ENCODE measurements around the gene SPIN2B. TPM values are rescaled to one million over a fixed set of nuclear protein-coding genes. Genes with fewer than 3 reads are reported as not detected.

Gene SPIN2B
- total and polyA plus RNA-seq, 9 of the 15 experiments (the other 6 are each of a cell fraction or from before 2014, with no cell fraction given), result 6.2 to 23.7 (median 15.2) TPM

- WGBS (ENCODE audit: insufficient coverage, low coverage, missing lambda C conversion rate), result 26% methylated on average over 3 of the region's 4 CpGs
- ATAC-seq, result peak; percentile 20; the same call in 2 of the 3 replicates
- BruUV-seq (replicated peaks), result no TSS peak
- no peaks in the 10 kb centered on the region for H4K20me1 ChIP-seq (replicated peaks; ENCODE audit: control insufficient read depth, insufficient read depth, low read length)
- H3K4me1 ChIP-seq (replicated peaks in 1 of 2; ENCODE audit: control insufficient read depth in 2 of 2, insufficient read depth in 2 of 2, low read length in 2 of 2), result peaks cover 3 to 6% of the 10 kb centered on the region in 2 experiments; a peak in 4 of 5 replicates
- H3K79me2 ChIP-seq (ENCODE audit: control insufficient read depth, insufficient read depth, low read length), result no peaks in the 10 kb centered on the region
- no peaks in the 10 kb centered on the region for H3K36me3 ChIP-seq (ENCODE audit: control insufficient read depth, insufficient read depth, low read length)
- peak overlapping the region; percentile 48; the same call in 1 of the 3 replicates for H3K27ac ChIP-seq (ENCODE audit: extremely low read depth, low read depth, low read length)
- no peaks in the 10 kb centered on the region for H3K27me3 ChIP-seq (ENCODE audit: control insufficient read depth in 2 of 2, insufficient read depth in 2 of 2, low read length in 2 of 2)
- H3K4me2 ChIP-seq (ENCODE audit: insufficient read depth, low read length), result no peak overlapping the region
- H3K4me3 ChIP-seq, result no peak overlapping the region
- TF ChIP-seq CHD1 (IDR thresholded peaks at IDR 0.05; ENCODE audit: low read length) (no peak), ZBTB12 (CRISPR knock-in tag; IDR thresholded peaks at IDR 0.05) (no peak), PBX2 (CRISPR knock-in tag; IDR thresholded peaks at IDR 0.05; ENCODE audit: low read depth) (no peak), PBX2 (tag; conservative IDR thresholded peaks at IDR 0.05; ENCODE audit: low read depth) (0 out of 2 replicates have a peak, but pooled peaks have one; percentile 18), SAP30 (IDR thresholded peaks at IDR 0.05; ENCODE audit: borderline replicate concordance, insufficient read depth, low read depth, low read length, poor library complexity, severe bottlenecking) (no peak), SNAPC5 (CRISPR knock-in tag; IDR thresholded peaks at IDR 0.05) (no peak)
- ChIA-PET CTCF (ENCODE audit: low intra/inter-chr PET ratio) (no interaction called here), POLR2A (interaction anchor here (0.7 kb wide), 1 partner anchor 16 kb away, joined by 3 read pairs; no protein-coding TSS in a partner anchor)
- H3K9me3 ChIP-seq (replicated peaks; ENCODE audit: control insufficient read depth, insufficient read depth, low read depth, low read length), result no peaks in the 10 kb centered on the region
- FAIRE-seq, result no peak
- no peak for DNase-seq (ENCODE audit: extremely low read depth in 1 of 4, low spot score in 3 of 4)
- intact Hi-C loops (cut with micrococcal nuclease) (no loop called here), in situ Hi-C loops (cut with MboI) (no loop called here)
- no peak overlapping the region for H3K9ac ChIP-seq (ENCODE audit: insufficient read depth in 1 of 2, low read depth in 2 of 2, low read length in 2 of 2)
- H3K9me1 ChIP-seq (ENCODE audit: control insufficient read depth, insufficient read depth, low read length), result no peaks in the 10 kb centered on the region
- no peak overlapping the region for H2AFZ ChIP-seq (ENCODE audit: low read depth, low read length)
Observed at GRCh38 chrX:57133706-57134105, 12.4 kb upstream of the SPIN2B start.

All from K562 (cell line).